Heart left ventricle (tissue), 13 donors: ENCODE results near the gene GIMD1.
"Not testable (repeated sequence)": the region's sequence is repeated elsewhere in the genome, so short reads cannot be mapped to it uniquely, and the experiment has no call there.

Experiments used
- CTCF ChIP-seq, 12 donors: fragments of 200-600 bp; sonication (generic) in 4 of 12; IDR thresholded peaks; one replicate each; pipeline versions ENCODE4 v1.5.0 to v1.8.0; 2018 to 2022; ENCODE audit warnings: antibody characterized with exemption in 12 of 12, mild to moderate bottlenecking in 5 of 12
- POLR2A ChIP-seq, 2 donors: fragments of 450-650 bp; IDR thresholded peaks; one replicate each; pipeline ENCODE4 v1.6.1; 2017; ENCODE audit warnings: antibody characterized with exemption in 2 of 2, mild to moderate bottlenecking in 2 of 2, moderate library complexity in 2 of 2
- donor health status: ischemic (EF 13 %, LVEDD 7.1; RV severe dilation, severe dysfunction).
- donor health status: DM: no; HTN: yes; CAD: no.
- donor health status: DM: no; HTN: no; CAD: no.
- donor health status: ischemic (EF 25% LVEDD 6.9; RV normal size, moderate dysfunction).
- donor health status: ischemic (EF 25% LVEDD 5.7; RV mildly dilated, moderate dysfunction).
- donor health status: ischemic (EF 35%, LVEDD 5.7; RV mildly dilated, moderate dysfunction).
- donor health status: nonischemic (EF 11% LVEDD 7.7; RV severe dilation, severe dysfunction).
- donor health status: DM: yes; HTN: yes; CAD: no.
- donor health status: PGD.
- donor health status: ischemic (EF 29% LVEDD 5.4; RV normal size, mild dysfunction).
- donor health status: nonischemic (EF 23%, LVEDD 6.1; RV moderate dilation, normal function).

GRCh38 chr4:106321814-106322213 is 46.8 kb downstream of the GIMD1 start:
- not testable (repeated sequence) for TF ChIP-seq CTCF, POLR2A (IDR thresholded peaks at IDR 0.05)
